HepG2 (cell line): ENCODE data around the gene PLAAT3. TPM values are rescaled to one million over a fixed set of nuclear protein-coding genes. Genes with fewer than 3 reads are reported as not detected.
A peak's percentile ranks its signal among the peaks of the same experiment; 100 is the strongest.

Experiments
- ATAC-seq: fragments of 200-7000 bp; cut with Tn5 transposase; 3 replicates; pipeline ENCODE4 v1.9.1; 2020; ENCODE audit warnings: mild to moderate bottlenecking, moderate library complexity
- BruUV-seq: library from RNA; stranded (reverse); fragments of 400-500 nt; replicated peaks from 2 replicates; lab custom pipeline; 2021; lab: Mats Ljungman, UMichigan
- CTCF ChIA-PET: fragments of 300-600 bp; formaldehyde crosslinking; extraction: SDS; loops from one replicate; lab custom pipeline; 2021; ENCODE audit warnings: low total read pairs, inconsistent platforms, low intra/inter-chr PET ratio; lab: Yijun Ruan, JAX
- POLR2A ChIA-PET: fragments of 350-600 bp; sonication (Branson Sonifier 250); formaldehyde crosslinking; loops from one replicate; lab custom pipeline; 2020; ENCODE audit warnings: antibody characterized with exemption, inconsistent platforms; lab: Yijun Ruan, JAX
- DNase-seq: peaks from one replicate; pipeline ENCODE4 v3.0.0-alpha.2; 2015; ENCODE audit warnings: low spot score
- FAIRE-seq: peaks from 3 replicates; lab custom pipeline; 2011; peaks lifted over from hg19 to GRCh38; lab: Jason Lieb, UNC
- H2AFZ ChIP-seq: one replicate; pipeline ENCODE4 v1.6.1; 2011; ENCODE audit warnings: low read length, inconsistent platforms
- H3K27ac ChIP-seq: fragments of 300-600 bp; 3 replicates; pipeline ENCODE4 v1.8.0; 2011; ENCODE audit warnings: mixed run types, mild to moderate bottlenecking, mixed read lengths, low read length, inconsistent platforms; ENCODE audit not compliant: insufficient read depth; ENCODE audit errors: extremely low read length
- H3K27me3 ChIP-seq, 2 experiments: fragments of 200-600 bp in 1 of 2; 2 replicates in 1 of 2; 3 replicates in 1 of 2; pipeline versions ENCODE4 v1.6.0 to v1.8.0; 2011; ENCODE audit warnings: low read length in 2 of 2, mild to moderate bottlenecking in 2 of 2, moderate library complexity in 2 of 2, inconsistent platforms in 1 of 2; ENCODE audit not compliant: insufficient read depth in 2 of 2, control insufficient read depth in 1 of 2
- H3K36me3 ChIP-seq, 2 experiments: fragments of 200-600 bp in 1 of 2; replicated peaks in 1 of 2; 2 replicates in 1 of 2; 3 replicates in 1 of 2; pipeline versions ENCODE4 v1.5.1 to v1.8.0; 2011; ENCODE audit warnings: low read length in 2 of 2, inconsistent platforms in 1 of 2; ENCODE audit not compliant: insufficient read depth in 2 of 2, control insufficient read depth in 1 of 2
- H3K4me1 ChIP-seq: 2 replicates; pipeline ENCODE4 v1.5.1; 2012; ENCODE audit warnings: low read length, inconsistent platforms; ENCODE audit not compliant: insufficient read depth
- H3K4me2 ChIP-seq: 2 replicates; pipeline ENCODE4 v1.6.0; 2011; ENCODE audit warnings: low read depth, low read length, inconsistent platforms
- H3K4me3 ChIP-seq, 3 experiments: fragments of 200-600 bp in 1 of 3; sonication (generic), shearing (Covaris generic) in 1 of 3; replicated peaks in 1 of 3; 2 replicates each; pipeline ENCODE4 v1.5.1; 2011 to 2016; ENCODE audit warnings: low read length in 3 of 3, inconsistent platforms in 2 of 3, low read depth in 2 of 3, mild to moderate bottlenecking in 2 of 3, control low read depth in 1 of 3, mixed read lengths in 1 of 3; ENCODE audit not compliant: insufficient read depth in 1 of 3
- H3K79me2 ChIP-seq: one replicate; pipeline ENCODE4 v1.6.1; 2011; ENCODE audit warnings: low read length, inconsistent platforms; ENCODE audit not compliant: insufficient read depth
- H3K9ac ChIP-seq: 2 replicates; pipeline ENCODE4 v1.6.0; 2011; ENCODE audit warnings: mild to moderate bottlenecking, low read depth, low read length, inconsistent platforms; ENCODE audit not compliant: insufficient read depth
- H3K9me3 ChIP-seq: 2 replicates; pipeline ENCODE4 v1.5.1; 2012; ENCODE audit warnings: mild to moderate bottlenecking, low read length
- H4K20me1 ChIP-seq: 2 replicates; pipeline ENCODE4 v1.6.0; 2011; ENCODE audit warnings: inconsistent platforms, mild to moderate bottlenecking, low read length, moderate library complexity; ENCODE audit not compliant: insufficient read depth
- CEBPB ChIP-seq: IDR thresholded peaks from 2 replicates; pipeline ENCODE4 v1.6.1; 2011; ENCODE audit warnings: low read depth, low read length, improper control_type of control experiment, borderline replicate concordance
- CEBPG ChIP-seq: IDR thresholded peaks from 2 replicates; pipeline ENCODE4 v1.6.1; 2016
- CHD2 ChIP-seq: IDR thresholded peaks from 2 replicates; pipeline ENCODE4 v1.6.1; 2011; ENCODE audit warnings: low read depth, low read length, improper control_type of control experiment
- EP300 ChIP-seq, 3 experiments: sonication (generic) in 1 of 3; formaldehyde crosslinking in 1 of 3; IDR thresholded peaks; 2 replicates each; pipeline versions ENCODE4 v1.5.1 to v1.6.1; 2011 to 2020; ENCODE audit warnings: low read depth in 2 of 3, low read length in 2 of 3, borderline replicate concordance in 1 of 3, improper control_type of control experiment in 1 of 3, mild to moderate bottlenecking in 1 of 3, missing genetic modification reagents in 1 of 3, moderate library complexity in 1 of 3
- FOXA3 ChIP-seq: IDR thresholded peaks from 2 replicates; pipeline ENCODE4 v1.6.1; 2016; ENCODE audit warnings: missing genetic modification reagents, missing compliant biosample characterization
- GATAD2A ChIP-seq: IDR thresholded peaks from 2 replicates; pipeline ENCODE4 v1.6.1; 2016
- HMG20A ChIP-seq: IDR thresholded peaks from 2 replicates; pipeline ENCODE4 v1.6.1; 2016; ENCODE audit warnings: borderline replicate concordance
- MZF1 ChIP-seq: sonication (generic); formaldehyde crosslinking; IDR thresholded peaks from 2 replicates; pipeline ENCODE4 v1.8.1; 2023; ENCODE audit warnings: mild to moderate bottlenecking, missing genetic modification reagents, borderline replicate concordance
- NFKBIZ ChIP-seq: IDR thresholded peaks from 2 replicates; pipeline ENCODE4 v1.6.1; 2018; ENCODE audit warnings: missing genetic modification reagents, missing compliant biosample characterization
- SNAI1 ChIP-seq: sonication (generic); formaldehyde crosslinking; IDR thresholded peaks from 2 replicates; pipeline ENCODE4 v1.5.0; 2020; ENCODE audit warnings: mild to moderate bottlenecking, missing genetic modification reagents, borderline replicate concordance
- SOX13 ChIP-seq, 3 experiments: fragments of 450-650 bp in 1 of 3; sonication (generic) in 1 of 3; formaldehyde crosslinking in 1 of 3; IDR thresholded peaks in 2 of 3; conservative IDR thresholded peaks in 1 of 3; 2 replicates each; pipeline versions ENCODE4 v1.5.0 to v1.6.1; 2016 to 2020; ENCODE audit warnings: antibody characterized with exemption in 1 of 3, mild to moderate bottlenecking in 1 of 3, missing compliant biosample characterization in 1 of 3, missing genetic modification reagents in 1 of 3, moderate library complexity in 1 of 3
- SOX6 ChIP-seq, 2 experiments: fragments of 450-650 bp in 1 of 2; sonication (generic) in 1 of 2; formaldehyde crosslinking in 1 of 2; IDR thresholded peaks; 2 replicates each; pipeline versions ENCODE4 v1.4.0 to v1.6.1; 2017 to 2020; ENCODE audit warnings: antibody characterized with exemption in 1 of 2, mild to moderate bottlenecking in 1 of 2, missing genetic modification reagents in 1 of 2
- WIZ ChIP-seq: sonication (generic); formaldehyde crosslinking; IDR thresholded peaks from 2 replicates; pipeline ENCODE4 v1.5.1; 2020; ENCODE audit warnings: mild to moderate bottlenecking, missing genetic modification reagents
- ZNF354B ChIP-seq: sonication (generic); formaldehyde crosslinking; IDR thresholded peaks from 2 replicates; pipeline ENCODE4 v1.8.0; 2022; ENCODE audit warnings: mild to moderate bottlenecking, missing genetic modification reagents
- ZNF629 ChIP-seq: sonication (generic); formaldehyde crosslinking; conservative IDR thresholded peaks from 2 replicates; pipeline ENCODE4 v1.5.0; 2020; ENCODE audit warnings: missing genetic modification reagents
- ZNF644 ChIP-seq: IDR thresholded peaks from 2 replicates; pipeline ENCODE4 v1.6.1; 2016; ENCODE audit warnings: low read depth
- in situ Hi-C: cut with HindIII; loops from 2 replicates; pipeline ENCODE4 v1.10.0; 2017; ENCODE audit warnings: low pct_unique_long_range_greater_than_20kb; ENCODE audit not compliant: extremely low pct_ligation_motif_present
- intact Hi-C: fragments of 100-400 bp; cut with micrococcal nuclease; formaldehyde crosslinking; loops from one replicate; pipeline ENCODE4 v1.10.0; 2022; ENCODE audit not compliant: unreplicated experiment
- polyA plus RNA-seq, 8 experiments: library from polyadenylated mRNA; depleted of rRNA in 3 of 8; stranded (reverse) in 7 of 8; unstranded in 1 of 8; fragments of >200 nt; fragmentation: Illumina TruSeq in 4 of 8; extraction: Trizol in 4 of 8; gene quantifications; 2 replicates each; pipeline versions ENCODE4 v1.2.1 to v1.2.3, GENCODE V29; 2011 to 2016; ENCODE audit warnings: low read depth in 4 of 8, missing spikeins in 1 of 8, mixed read lengths in 1 of 8; ENCODE audit not compliant: insufficient read depth in 1 of 8
- total RNA-seq, 5 experiments: library from RNA; depleted of rRNA; stranded (reverse); fragments of >200 nt; fragmentation: Illumina TruSeq; extraction: Trizol; gene quantifications; 2 replicates each; pipeline ENCODE4 v1.2.3, GENCODE V29; 2016; ENCODE audit warnings: low read depth in 1 of 5
- TF ChIP-seq, protein P1 (sequence below), 2 experiments: fragments of 450-650 bp in 1 of 2; sonication (generic) in 1 of 2; formaldehyde crosslinking; IDR thresholded peaks; 2 replicates each; pipeline versions ENCODE4 v1.5.0 to v1.8.0; 2020 to 2022; ENCODE audit warnings: mild to moderate bottlenecking in 1 of 2, missing genetic modification reagents in 1 of 2
- TF ChIP-seq, protein P2 (sequence below): IDR thresholded peaks from 2 replicates; pipeline ENCODE4 v1.4.0; 2020; ENCODE audit warnings: mild to moderate bottlenecking, missing genetic modification reagents
- TF ChIP-seq, protein P3 (sequence below): conservative IDR thresholded peaks from 2 replicates; pipeline ENCODE4 v1.6.1; 2018; ENCODE audit warnings: missing genetic modification reagents

The PLAAT3 gene
- total and polyA plus RNA-seq, 2 of the 13 experiments (the other 11 are each of a cell fraction or from before 2014, with no cell fraction given) = 9.3 to 16.4 TPM

DNA sequence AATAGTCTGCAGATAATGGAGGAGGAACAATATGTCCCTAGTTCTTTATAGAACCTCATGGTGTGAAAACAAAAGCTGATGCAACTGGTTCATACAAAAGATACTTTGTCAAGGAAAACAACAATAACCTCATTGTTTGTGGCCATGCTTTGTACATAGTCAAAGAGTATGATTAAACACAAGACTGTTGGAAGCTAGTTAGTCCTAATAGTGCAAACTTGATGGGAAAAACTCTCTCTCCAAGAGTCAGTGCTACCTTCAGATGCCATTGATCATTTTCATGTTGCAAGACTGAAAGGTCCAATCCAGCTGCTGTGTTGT is 30.9 kb downstream of the PLAAT3 start:
- Histone ChIP-seq H3K9ac (no peak overlapping the region), H3K4me1 (peaks cover 26% of the 10 kb centered on the region), H3K79me2 (no peaks in the 10 kb centered on the region), H3K4me2 (peak overlapping the region; percentile 22; the same call in 1 of the 2 replicates), H3K9me3 (peaks cover 15% of the 10 kb centered on the region), H3K27me3 (no peaks in the 10 kb centered on the region), H4K20me1 (no peaks in the 10 kb centered on the region), H3K4me3 (no peak overlapping the region), H2AFZ (no peak overlapping the region), H3K27ac (peak overlapping the region; percentile 14), H3K36me3 (no peaks in the 10 kb centered on the region)
- intact Hi-C loops (no loop called here), in situ Hi-C loops (no loop called here)
- peak; percentile 49 for DNase-seq
- FAIRE-seq = no peak
- no TSS peak for BruUV-seq
- ChIA-PET POLR2A (interaction anchor here (0.6 to 1.7 kb wide), 3 partner anchors 9 to 726 kb away, joined by 3 to 8 read pairs (median 3); no protein-coding TSS in a partner anchor), CTCF (no interaction called here)
- ATAC-seq = no peak
- TF ChIP-seq SOX13 (IDR thresholded peaks at IDR 0.05) = peak; percentile 54; the same call in 1 of the 2 replicates
- peak in 1 of 2 experiments; percentile 99; a peak in 2 of 4 replicates for TF ChIP-seq SOX13 (CRISPR knock-in tag; conservative IDR thresholded peaks at IDR 0.05 in 1 of 2, IDR thresholded peaks at IDR 0.05 in 1 of 2)
- TF ChIP-seq HMG20A = peak; percentile 27; the same call in 1 of the 2 replicates
- TF ChIP-seq, protein P1, sequence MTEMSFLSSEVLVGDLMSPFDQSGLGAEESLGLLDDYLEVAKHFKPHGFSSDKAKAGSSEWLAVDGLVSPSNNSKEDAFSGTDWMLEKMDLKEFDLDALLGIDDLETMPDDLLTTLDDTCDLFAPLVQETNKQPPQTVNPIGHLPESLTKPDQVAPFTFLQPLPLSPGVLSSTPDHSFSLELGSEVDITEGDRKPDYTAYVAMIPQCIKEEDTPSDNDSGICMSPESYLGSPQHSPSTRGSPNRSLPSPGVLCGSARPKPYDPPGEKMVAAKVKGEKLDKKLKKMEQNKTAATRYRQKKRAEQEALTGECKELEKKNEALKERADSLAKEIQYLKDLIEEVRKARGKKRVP (CRISPR knock-in tag; IDR thresholded peaks at IDR 0.05) = peak in 1 of 2 experiments; percentile 91; a peak in 2 of 4 replicates
- peak; percentile 36; the same call in 1 of the 2 replicates for TF ChIP-seq FOXA3 (CRISPR knock-in tag)
- TF ChIP-seq ZNF644 (CRISPR knock-in tag) = peak; percentile 30; the same call in 1 of the 2 replicates
- 0 out of 4 replicates have a peak, but pooled peaks of 1 of the 2 experiments have one; percentile 21 for TF ChIP-seq EP300 (IDR thresholded peaks at IDR 0.05; ENCODE audit: low read depth in 2 of 2, low read length in 2 of 2)
- no peak for TF ChIP-seq EP300 (CRISPR knock-in tag; IDR thresholded peaks at IDR 0.05; ENCODE audit: borderline replicate concordance)
- no peak for TF ChIP-seq CHD2
- TF ChIP-seq, protein P2, sequence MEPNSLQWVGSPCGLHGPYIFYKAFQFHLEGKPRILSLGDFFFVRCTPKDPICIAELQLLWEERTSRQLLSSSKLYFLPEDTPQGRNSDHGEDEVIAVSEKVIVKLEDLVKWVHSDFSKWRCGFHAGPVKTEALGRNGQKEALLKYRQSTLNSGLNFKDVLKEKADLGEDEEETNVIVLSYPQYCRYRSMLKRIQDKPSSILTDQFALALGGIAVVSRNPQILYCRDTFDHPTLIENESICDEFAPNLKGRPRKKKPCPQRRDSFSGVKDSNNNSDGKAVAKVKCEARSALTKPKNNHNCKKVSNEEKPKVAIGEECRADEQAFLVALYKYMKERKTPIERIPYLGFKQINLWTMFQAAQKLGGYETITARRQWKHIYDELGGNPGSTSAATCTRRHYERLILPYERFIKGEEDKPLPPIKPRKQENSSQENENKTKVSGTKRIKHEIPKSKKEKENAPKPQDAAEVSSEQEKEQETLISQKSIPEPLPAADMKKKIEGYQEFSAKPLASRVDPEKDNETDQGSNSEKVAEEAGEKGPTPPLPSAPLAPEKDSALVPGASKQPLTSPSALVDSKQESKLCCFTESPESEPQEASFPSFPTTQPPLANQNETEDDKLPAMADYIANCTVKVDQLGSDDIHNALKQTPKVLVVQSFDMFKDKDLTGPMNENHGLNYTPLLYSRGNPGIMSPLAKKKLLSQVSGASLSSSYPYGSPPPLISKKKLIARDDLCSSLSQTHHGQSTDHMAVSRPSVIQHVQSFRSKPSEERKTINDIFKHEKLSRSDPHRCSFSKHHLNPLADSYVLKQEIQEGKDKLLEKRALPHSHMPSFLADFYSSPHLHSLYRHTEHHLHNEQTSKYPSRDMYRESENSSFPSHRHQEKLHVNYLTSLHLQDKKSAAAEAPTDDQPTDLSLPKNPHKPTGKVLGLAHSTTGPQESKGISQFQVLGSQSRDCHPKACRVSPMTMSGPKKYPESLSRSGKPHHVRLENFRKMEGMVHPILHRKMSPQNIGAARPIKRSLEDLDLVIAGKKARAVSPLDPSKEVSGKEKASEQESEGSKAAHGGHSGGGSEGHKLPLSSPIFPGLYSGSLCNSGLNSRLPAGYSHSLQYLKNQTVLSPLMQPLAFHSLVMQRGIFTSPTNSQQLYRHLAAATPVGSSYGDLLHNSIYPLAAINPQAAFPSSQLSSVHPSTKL (CRISPR knock-in tag) = peak; percentile 25; the same call in 1 of the 2 replicates
- peak; percentile 60; the same call in 1 of the 2 replicates for TF ChIP-seq GATAD2A (CRISPR knock-in tag)
- TF ChIP-seq ZNF354B (CRISPR knock-in tag) = no peak
- no peak for TF ChIP-seq WIZ (CRISPR knock-in tag)
- no peak for TF ChIP-seq SOX6 (IDR thresholded peaks at IDR 0.05)
- peak; percentile 84 for TF ChIP-seq SOX6 (CRISPR knock-in tag; IDR thresholded peaks at IDR 0.05)
- TF ChIP-seq, protein P3, sequence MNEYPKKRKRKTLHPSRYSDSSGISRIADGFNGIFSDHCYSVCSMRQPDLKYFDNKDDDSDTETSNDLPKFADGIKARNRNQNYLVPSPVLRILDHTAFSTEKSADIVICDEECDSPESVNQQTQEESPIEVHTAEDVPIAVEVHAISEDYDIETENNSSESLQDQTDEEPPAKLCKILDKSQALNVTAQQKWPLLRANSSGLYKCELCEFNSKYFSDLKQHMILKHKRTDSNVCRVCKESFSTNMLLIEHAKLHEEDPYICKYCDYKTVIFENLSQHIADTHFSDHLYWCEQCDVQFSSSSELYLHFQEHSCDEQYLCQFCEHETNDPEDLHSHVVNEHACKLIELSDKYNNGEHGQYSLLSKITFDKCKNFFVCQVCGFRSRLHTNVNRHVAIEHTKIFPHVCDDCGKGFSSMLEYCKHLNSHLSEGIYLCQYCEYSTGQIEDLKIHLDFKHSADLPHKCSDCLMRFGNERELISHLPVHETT (CRISPR knock-in tag) = no peak
- TF ChIP-seq CEBPG (CRISPR knock-in tag) = peak; percentile 70
- TF ChIP-seq NFKBIZ (CRISPR knock-in tag) = no peak
- TF ChIP-seq SNAI1 = no peak
- no peak for TF ChIP-seq MZF1
- 0 out of 2 replicates have a peak, but pooled peaks have one; percentile 23 for TF ChIP-seq ZNF629 (CRISPR knock-in tag)
- 0 out of 2 replicates have a peak, but pooled peaks have one; percentile 17 for TF ChIP-seq CEBPB
